Measurements from ENCODE around the gene KIF26B.
"Not testable (repeated sequence)": the region's sequence is repeated elsewhere in the genome, so short reads cannot be mapped to it uniquely, and the experiment has no call there.

The KIF26B gene

GRCh38 chr1:245671966-245672767 is 517.4 kb downstream of the KIF26B start:
- DNase-seq = no peak

DNA sequence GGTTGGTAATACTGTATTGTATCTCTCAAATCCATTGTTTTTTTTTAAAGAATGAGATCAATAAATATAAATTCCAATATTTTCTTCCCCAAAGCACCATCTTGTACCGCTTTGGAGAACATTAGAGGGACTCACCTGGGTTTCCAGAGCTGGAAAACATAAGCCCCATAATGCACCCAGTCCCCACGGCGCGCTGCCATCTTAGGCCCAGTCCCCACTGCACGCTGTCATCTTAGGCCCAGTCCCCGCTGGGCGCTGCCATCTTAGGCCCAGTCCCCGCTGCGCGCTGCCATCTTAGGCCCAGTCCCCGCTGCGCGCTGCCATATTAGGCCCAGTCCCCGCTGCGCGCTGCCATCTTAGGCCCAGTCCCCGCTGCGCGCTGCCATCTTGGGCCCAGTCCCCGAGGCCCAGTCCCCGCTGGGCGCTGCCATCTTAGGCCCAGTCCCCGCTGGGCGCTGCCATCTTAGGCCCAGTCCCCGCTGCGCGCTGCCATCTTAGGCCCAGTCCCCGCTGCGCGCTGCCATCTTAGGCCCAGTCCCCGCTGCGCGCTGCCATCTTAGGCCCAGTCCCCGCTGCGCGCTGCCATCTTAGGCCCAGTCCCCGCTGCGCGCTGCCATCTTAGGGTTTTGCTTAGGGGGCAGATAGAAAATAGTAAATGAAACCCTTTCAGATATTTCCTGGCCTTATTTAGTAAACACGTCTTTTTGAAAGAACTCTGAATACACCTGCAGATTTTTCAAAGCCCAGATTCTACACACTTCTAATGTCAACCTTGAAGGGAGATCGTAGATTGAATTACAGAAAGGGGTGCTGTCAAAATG is 518.3 kb downstream of the KIF26B start:
- DNase-seq = not testable (repeated sequence)

DNA sequence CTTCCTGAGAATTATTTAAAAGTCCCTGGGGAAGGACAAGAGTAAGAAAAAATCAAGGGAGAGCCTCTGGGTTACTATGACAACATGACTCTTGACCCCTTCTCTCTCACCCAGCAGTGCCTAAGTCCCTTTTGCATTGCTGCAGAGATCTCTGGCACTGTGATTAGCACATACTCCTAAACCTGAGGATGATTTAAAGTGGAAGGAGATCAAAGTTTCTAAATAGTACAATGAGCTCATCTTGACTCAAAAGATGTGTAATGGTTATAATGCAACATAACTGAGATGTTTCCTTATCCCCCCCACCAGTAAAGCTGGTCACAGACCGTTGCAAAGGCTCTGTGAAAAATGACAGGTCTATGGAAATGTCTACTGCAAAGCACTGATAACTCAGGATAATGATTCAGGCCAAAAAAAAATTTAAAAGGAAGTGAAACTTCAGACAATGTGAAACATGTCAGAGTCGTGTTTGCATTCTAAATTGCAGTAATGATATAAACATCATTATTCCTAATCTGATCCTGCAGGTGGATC is 519.2 kb downstream of the KIF26B start:
- no peak for DNase-seq

DNA sequence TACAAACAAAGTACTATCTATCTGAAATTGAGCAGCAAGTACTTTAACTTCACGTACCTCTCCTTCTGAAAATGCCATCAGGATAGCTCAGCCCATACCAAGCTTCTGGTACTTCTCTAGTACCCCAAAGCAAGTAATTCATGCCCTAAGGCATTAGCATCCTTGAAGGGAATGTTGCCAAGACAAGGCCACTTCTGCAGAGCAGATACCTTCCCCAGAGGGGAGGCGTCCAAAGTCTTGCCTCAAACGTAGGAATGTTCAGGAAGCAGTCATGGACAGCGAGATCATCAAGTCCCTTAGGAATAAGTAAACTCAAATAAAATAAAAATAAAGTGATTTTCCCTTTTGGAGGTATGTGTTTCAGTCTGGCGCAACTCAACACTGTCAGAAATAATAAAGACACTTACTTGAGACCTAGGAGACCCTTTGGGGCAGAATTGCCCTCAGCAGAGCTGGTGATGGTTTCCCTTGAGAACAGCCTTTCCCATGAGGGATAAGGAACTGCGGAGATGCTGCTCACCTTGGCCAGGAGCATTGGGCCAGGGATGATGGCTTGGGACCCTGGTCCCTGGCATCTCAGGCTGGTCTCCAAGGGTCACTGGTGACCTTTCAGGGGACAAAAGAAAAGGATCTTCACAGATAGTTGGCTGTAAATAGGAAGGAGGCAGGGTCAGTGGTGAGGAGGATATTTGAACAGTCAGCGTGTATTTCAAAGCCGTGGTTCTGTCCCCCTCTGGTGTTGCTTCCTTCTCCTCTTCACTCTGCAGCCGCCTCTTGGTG is 522.9 kb downstream of the KIF26B start:
- no peak for DNase-seq

DNA sequence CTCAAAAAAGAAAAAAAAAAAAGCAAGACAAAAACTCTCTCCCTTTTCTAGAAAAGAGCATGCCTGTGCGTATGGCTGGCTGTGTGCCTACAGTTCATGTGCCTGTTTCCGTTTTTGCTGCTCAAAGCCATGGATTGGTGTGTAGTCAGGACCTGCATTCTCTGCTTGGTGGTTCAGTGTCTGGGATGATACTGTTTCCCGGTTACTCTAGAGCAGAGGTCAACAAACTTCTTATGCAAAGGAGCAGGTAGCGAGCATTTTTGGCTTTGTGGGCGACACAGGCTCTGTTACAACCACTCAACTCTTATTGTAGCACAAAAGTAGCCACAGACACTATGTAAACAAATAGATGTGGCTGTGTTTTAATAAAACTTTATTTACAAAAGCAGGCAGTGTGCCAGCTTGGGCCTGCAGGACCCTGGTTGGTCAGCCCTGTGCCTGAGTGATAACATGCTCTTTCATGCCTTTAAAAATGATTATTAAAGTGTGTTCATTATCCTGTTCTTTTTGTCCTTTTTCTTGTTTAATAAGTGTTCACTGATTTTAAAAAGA is 524.2 kb downstream of the KIF26B start:
- DNase-seq = no peak

GRCh38 chr1:245679821-245680780 is 525.3 kb downstream of the KIF26B start:
- DNase-seq = no peak

GRCh38 chr1:245682638-245683628 is 528.1 kb downstream of the KIF26B start:
- DNase-seq = no peak

- no peak for DNase-seq
These were observed 528.9 kb downstream of the KIF26B start for GRCh38 chr1:245683676-245684075.

DNA sequence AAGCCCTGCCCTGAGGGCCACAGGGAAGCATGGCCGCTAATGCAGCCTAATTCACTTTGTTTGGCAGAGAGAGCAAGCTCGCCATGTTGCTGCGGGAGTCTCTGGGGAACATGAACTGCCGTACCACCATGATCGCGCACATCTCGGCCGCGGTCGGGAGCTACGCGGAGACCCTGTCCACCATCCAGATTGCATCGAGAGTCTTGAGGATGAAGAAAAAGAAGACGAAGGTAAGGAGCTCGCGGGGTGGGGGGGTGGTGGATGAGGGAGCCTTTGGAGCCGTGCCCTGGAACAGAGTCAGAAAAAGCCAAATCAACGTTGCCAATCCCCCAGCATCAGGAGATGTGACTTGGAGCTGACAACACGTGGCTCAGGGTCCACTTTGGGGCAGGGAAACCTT is 529.4 kb downstream of the KIF26B start:
- no peak for DNase-seq

DNA sequence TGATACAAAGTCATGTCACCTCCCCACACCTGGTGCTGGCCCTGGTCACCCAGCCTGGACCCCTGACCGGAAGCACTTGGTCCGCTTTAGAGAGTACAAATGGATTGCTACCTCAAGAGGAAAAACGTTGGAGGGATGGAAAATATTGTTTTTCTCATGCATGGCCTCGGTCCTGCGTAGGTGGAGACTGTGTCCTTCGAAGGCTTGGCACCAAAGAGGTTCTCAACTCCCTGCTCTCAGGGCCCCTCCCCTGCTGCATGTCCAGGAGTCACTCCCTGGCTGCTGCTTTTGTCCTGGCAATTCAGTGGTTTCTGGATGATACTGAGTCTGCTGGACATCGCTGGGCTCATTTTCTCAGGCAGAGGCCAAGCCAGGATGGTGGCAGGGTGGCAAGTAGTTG is 529.8 kb downstream of the KIF26B start:
- no peak for DNase-seq

GRCh38 chr1:245685111-245685810 is 530.5 kb downstream of the KIF26B start:
- DNase-seq = no peak

DNA sequence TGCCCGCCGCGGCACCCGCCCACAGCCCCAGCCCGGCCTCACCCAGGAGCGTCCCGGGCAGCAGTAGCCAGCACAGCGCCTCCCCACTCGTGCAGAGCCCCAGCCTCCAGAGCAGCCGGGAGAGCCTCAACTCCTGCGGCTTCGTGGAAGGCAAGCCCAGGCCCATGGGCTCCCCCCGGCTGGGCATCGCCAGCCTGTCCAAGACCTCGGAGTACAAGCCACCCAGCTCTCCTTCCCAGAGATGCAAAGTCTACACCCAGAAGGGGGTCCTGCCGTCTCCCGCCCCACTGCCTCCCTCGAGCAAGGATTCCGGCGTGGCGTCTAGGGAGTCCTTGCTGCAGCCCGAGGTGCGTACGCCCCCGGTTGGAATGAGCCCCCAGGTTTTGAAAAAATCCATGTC is 531.2 kb downstream of the KIF26B start:
- DNase-seq = no peak

GRCh38 chr1:245686446-245687030 is 531.8 kb downstream of the KIF26B start:
- DNase-seq = no peak

GRCh38 chr1:245687152-245687635 is 532.4 kb downstream of the KIF26B start:
- DNase-seq = no peak

- no peak for DNase-seq
These were observed 533.1 kb downstream of the KIF26B start for GRCh38 chr1:245687636-245688535.

GRCh38 chr1:245688536-245689453 is 534.0 kb downstream of the KIF26B start:
- no peak for DNase-seq

Data from activated CD4-positive, alpha-beta T cell treated with anti-CD3 and anti-CD28 coated beads, Interleukin-10, Interleukin-2, amounts not matched to agents 100 ng/mL and 50 ng/mL, durations not matched to agents 16 hours and 8 hours (primary cell).